ENCODE measurements around the gene OTULIN. TPM values are rescaled to one million over a fixed set of nuclear protein-coding genes. Genes with fewer than 3 reads are reported as not detected.

OTULIN gene
- total and polyA plus RNA-seq, 2 of the 4 experiments (the other 2 are of a cell fraction), result 6.9 to 19.5 TPM

- DNase-seq (no peak), ATAC-seq (ENCODE audit: low read depth) (no peak)
- BruUV-seq (replicated peaks), result no TSS peak
- Histone ChIP-seq H3K79me1 (ENCODE audit: low read depth in 1 of 2, low read length in 2 of 2) (no peaks in the 10 kb centered on the region), H3K9ac (ENCODE audit: low read depth, low read length) (no peak overlapping the region), H3K23ac (ENCODE audit: low read depth, low read length) (no peak overlapping the region), H3K18ac (ENCODE audit: low read depth, low read length) (no peak overlapping the region), H3K56ac (ENCODE audit: extremely low read depth, insufficient read depth, low read length) (no peak overlapping the region), H3K4me1 (ENCODE audit: control insufficient read depth, insufficient read depth, low read length) (no peaks in the 10 kb centered on the region; the same call in 1 of the 2 replicates), H4K20me1 (ENCODE audit: insufficient read depth, low read length) (peaks cover 3% of the 10 kb centered on the region; the same call in 1 of the 2 replicates), H2AFZ (replicated peaks; ENCODE audit: low read length, poor library complexity) (no peak overlapping the region), H3K27ac (ENCODE audit: insufficient read depth, low read length) (no peak overlapping the region), H2BK15ac (ENCODE audit: low read depth, low read length) (no peak overlapping the region), H2BK120ac (ENCODE audit: low read depth, low read length) (no peak overlapping the region), H3K9me1 (ENCODE audit: insufficient read depth, low read length) (peaks cover 3% of the 10 kb centered on the region; the same call in 1 of the 2 replicates), H4K91ac (ENCODE audit: insufficient read depth, low read depth, low read length) (no peak overlapping the region), H3K4me2 (ENCODE audit: low read depth, low read length) (no peak overlapping the region), H2BK20ac (ENCODE audit: low read depth, low read length) (no peak overlapping the region), H4K5ac (ENCODE audit: low read depth, low read length) (no peak overlapping the region), H2BK5ac (ENCODE audit: low read depth, low read length, poor library complexity, severe bottlenecking) (no peak overlapping the region), H3K36me3 (ENCODE audit: control insufficient read depth, insufficient read depth, low read length) (no peaks in the 10 kb centered on the region), H3K14ac (replicated peaks; ENCODE audit: low read depth, low read length) (no peak overlapping the region), H3K9me3 (ENCODE audit: control insufficient read depth, insufficient read depth, low read length) (no peaks in the 10 kb centered on the region), H4K8ac (ENCODE audit: low read depth in 2 of 2, low read length in 2 of 2) (no peak overlapping the region), H2AK5ac (ENCODE audit: low read depth, low read length) (no peak overlapping the region), H2AK9ac (replicated peaks; ENCODE audit: low read depth, low read length, poor library complexity) (no peak overlapping the region), H3K4ac (ENCODE audit: low read depth, low read length) (no peak overlapping the region), H3K27me3 (ENCODE audit: control insufficient read depth, insufficient read depth, low read length) (peaks cover 18% of the 10 kb centered on the region), H3K4me3 (ENCODE audit: insufficient read depth, low read depth, low read length) (no peak overlapping the region)
- TF ChIP-seq FOS (IDR thresholded peaks at IDR 0.05; ENCODE audit: low read depth, low read length) (no peak), POLR2A (IDR thresholded peaks at IDR 0.05; ENCODE audit: low read depth, low read length) (no peak), CEBPB (IDR thresholded peaks at IDR 0.05; ENCODE audit: low read depth, low read length) (peak; percentile 57), MAFK (IDR thresholded peaks at IDR 0.05; ENCODE audit: low read depth, low read length) (no peak), ELK1 (IDR thresholded peaks at IDR 0.05; ENCODE audit: borderline replicate concordance, low read depth, low read length) (no peak), MAZ (IDR thresholded peaks at IDR 0.05; ENCODE audit: borderline replicate concordance, low read depth, low read length) (no peak)
- WGBS, 2 experiments (ENCODE audit: extremely low coverage in 2 of 2, insufficient read length in 1 of 2), result no CpG with 5 or more reads among the region's 4 CpGs
- intact Hi-C loops (cut with micrococcal nuclease) (no loop called here), dilution Hi-C loops (cut with HindIII; ENCODE audit: low sequenced_read_pairs, unreplicated experiment) (no loop called here), in situ Hi-C loops (cut with MboI; ENCODE audit: low sequenced_read_pairs) (loop anchor here (25.0 kb wide), 2 partner anchors 543 to 668 kb away; no protein-coding TSS in a partner anchor)
- ChIA-PET CTCF (no interaction called here), POLR2A (ENCODE audit: unreplicated experiment) (interaction anchor here (0.6 kb wide), 1 partner anchor 262 kb away, joined by 8 read pairs; no protein-coding TSS in a partner anchor)
These were observed 9.3 kb upstream of the OTULIN start for GRCh38 chr5:14655146-14655741.

Measured in IMR-90 (cell line).